Activated T-cell treated with anti-CD3 and anti-CD28 coated beads, Interleukin-2, amount 50 U/mL, for 48 hours (primary cell): ENCODE data around the gene LARP7.
"Not testable (repeated sequence)": the region's sequence is repeated elsewhere in the genome, so short reads cannot be mapped to it uniquely, and the experiment has no call there.

Experiments
- DNase-seq, 2 experiments: peaks; one replicate each; pipeline ENCODE4 v3.0.0-alpha.2; 2020

Gene LARP7

DNA sequence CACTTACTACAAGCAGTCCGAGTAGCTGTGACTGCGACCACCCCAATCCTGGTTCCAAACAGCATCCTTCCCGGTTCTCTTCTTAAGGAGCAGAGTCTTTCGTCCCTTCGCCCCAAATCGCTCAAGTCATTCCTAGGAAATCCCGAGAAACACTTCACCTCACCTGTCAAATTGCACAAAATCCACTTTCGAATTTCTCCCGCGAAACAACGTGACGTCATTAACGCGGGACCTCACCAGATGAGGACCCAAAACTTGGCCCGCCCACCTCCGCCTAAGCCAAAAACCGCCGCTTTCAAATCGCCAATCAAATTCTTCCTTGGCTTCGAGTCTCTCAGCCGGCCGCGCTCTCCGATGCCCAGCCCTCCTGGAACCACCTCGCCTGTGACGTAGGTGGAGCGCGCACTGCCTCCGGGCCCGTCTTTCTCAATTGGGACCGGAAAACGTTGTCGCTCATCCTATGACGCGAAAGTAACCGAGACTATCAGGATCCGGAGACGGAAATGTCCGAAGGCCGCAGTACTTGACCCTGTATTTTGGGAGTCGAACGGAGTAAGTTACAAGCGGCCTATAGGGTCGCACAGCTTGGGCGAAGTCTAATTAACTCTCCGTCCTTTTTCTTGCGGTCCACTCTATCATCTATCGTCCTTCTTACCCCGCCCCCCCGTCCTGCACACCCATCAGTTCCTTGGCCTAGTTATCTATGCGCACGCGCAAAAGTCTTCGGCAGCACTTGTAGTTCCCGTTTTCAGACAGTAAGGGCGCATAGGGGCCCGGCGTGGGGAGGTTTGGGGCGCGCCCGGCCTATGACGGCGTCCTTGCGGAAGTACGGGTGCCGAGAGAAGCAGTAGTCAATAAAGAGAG lies at the start of gene LARP7, which contains the start of gene ZGRF1:
Gene LARP7, plus strand, starts transcription at position 456 of the 864 bp plus-strand sequence. CDS start 7,527 bp downstream, outside the sequence.
Gene ZGRF1, minus strand, starts transcription at position 222 of the 864 bp plus-strand sequence. CDS start 3,733 bp downstream, outside the sequence.
- peak; percentile 98 for DNase-seq

DNA sequence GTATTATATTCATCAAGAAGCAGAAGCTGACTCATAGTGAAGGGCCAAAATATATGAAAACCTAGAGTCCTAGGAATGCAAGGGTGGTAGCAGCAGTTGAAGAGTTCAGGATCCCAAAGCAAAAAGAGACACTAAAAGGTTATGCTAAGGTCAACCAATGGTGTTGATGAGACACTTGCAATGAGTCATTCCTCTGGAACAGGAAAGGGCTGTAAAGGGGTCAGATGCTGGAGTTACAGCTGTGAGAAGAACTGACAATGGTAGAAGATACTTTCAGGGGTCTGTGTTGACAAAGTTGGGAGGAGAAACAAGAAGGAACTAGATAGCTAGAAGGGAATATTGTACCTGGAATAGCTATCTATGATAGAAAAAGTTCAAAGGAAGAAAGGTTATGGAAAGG lies 47.7 kb upstream of the LARP7 start:
- no peak for DNase-seq

DNA sequence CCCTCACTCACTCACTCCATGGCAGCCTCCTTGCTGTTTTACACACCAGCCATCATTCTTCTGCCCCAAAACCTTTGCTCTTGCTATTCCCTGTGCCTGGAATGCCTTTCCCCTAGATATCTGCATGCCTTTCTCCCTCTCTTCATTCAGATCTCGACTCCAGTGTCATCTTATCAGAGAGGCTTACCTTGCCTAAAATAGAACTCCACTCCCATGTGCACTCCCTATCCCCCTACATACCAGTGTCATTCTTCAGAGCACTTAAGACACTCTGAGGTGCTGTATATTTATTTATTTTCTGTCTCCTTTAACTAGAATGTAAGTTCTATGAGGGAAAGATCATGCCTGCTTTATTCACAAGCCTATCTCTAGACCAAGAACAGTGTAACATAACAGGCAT lies 45.4 kb upstream of the LARP7 start:
- DNase-seq: no peak

DNA sequence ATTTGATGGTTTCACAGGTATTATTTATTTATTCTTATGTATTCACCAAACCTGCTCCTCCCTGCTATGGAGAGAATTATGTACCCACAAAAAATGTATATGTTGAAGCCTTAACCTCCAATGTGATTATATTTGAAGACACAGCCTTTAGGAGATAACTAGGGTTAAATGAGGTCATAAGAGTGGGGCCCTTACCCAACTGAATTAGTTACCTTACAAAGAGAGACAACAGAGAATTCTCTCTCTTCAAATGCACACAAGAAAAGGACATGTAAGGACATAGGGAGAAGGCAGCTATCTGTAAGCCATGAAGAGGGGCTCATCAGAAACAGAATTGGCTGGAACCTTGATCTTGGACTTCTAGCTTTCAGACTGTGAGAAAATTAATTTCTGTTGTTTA lies 44.2 kb upstream of the LARP7 start:
- no peak for DNase-seq

DNA sequence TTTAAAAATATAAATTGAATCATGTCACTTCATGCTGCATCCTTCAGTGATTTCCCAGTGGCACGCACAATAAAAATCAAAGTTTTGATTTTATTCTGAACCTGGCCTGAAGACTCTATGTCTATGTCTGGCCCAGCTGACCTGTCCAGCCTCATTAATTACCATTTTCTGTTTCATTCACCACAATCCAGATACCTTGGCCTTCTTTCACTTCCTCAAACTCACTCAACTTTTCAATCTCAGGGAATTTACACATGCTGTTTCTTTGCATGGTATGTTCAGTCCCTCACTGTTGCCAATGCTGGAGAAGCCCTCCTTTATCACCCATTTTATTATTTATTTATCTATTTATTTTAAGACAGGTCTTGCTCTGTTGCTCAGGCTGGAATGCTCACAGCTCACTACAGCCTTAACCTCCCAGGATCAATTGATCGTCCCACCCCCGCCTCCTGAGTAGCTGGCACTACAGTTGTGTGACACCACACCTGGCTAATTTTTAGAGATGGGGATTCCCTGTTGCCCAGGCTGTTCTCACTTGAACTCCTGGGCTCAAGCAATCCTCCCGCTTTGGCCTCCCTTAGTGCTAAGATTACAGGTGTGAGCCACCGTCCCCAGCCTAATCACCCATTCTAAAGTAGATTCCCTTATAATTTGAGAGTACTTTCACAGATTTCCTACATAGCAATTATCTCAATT lies 43.4 kb upstream of the LARP7 start:
- DNase-seq: no peak

DNA sequence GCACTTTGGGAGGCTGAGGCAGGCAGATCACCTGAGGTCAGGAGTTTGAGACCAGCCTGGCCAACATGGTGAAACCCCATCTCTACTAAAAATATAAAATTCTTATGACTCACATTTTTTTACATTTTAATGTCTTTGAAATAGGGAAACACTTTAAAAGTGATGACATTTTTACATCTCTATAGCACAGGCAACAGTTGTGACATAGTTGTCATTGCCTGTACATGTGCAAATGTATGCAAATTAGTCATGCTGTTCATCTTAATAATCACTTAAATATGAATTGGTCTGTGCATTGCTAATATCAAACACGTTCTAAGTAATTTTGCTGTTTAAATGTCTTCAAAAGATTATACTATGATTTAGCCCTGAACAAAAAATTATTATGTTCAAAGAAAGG lies 42.0 kb upstream of the LARP7 start:
- no peak for DNase-seq

DNA sequence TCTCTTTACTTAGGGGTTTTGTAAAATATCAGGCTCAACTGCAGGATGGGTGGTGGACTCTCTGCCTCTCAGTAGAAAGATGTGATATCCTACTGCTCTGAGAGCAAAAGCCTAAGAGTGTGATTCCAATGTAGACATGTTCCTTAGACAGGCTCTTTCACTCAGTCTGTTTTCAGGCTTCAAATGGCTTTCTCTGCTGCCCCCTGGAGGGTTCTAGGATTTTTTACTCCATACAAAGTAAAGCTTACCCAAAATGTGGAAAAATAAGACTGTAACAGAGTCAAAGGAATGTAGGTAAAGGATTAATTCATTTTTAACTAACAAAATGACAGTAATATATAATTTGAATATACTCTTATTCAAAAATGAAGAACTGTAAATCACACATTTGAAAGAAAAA lies 32.4 kb upstream of the LARP7 start:
- DNase-seq: no peak

DNA sequence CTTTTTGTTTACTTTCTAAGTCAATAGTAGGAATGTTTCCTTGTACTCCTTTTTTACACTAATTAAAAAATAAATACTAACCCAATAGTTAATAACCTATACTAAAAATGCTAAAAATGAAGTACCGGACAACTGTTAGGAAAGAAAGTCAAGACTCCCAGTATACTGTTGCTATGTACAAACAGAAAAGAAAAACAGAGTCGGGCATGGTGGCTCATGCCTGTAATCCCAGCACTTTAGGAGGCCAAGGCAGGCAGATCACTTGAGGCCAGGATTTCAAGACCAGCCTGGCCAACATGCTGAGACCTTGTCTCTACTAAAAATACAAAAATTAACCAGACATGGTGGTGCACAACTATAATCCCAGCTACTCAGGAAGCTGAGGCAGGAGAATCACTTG lies 24.1 kb upstream of the LARP7 start:
- DNase-seq: not testable (repeated sequence)

DNA sequence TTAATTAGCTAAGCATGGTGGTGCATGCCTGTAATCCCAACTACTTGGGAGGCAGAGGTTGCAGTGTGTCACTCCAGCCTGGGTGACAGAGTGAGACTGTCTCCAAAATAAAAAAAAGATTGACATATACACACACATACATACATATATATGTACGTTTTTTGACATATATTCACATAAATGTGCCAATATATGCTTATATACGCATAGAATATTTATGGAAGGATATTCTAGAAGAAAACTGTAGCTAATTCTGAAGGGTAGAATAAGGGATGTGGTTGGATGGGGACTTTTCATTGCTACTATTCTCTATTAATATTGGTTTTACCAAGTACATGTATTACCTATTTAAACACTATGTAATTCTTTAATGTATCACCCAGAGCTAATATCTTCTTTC lies 20.0 kb upstream of the LARP7 start:
- DNase-seq: no peak

DNA sequence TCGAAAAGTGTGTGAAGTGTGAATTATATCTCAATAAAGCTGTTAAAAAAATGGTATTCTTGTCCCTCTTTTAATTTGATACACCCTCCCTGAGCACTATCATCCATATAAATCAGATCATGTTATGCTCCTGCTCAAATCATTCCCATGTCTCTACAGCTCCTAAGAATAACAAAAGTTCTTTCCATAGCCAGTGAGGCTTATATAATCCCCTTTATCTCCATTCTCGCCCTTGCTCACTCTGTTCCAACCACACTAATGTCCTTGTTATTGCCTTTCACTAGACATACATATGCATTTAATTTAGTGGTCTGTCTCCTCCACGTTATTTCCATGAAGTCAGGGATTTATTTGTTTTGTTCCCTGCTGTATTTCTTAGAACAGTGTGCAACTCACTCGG lies 10.7 kb upstream of the LARP7 start:
- no peak for DNase-seq

DNA sequence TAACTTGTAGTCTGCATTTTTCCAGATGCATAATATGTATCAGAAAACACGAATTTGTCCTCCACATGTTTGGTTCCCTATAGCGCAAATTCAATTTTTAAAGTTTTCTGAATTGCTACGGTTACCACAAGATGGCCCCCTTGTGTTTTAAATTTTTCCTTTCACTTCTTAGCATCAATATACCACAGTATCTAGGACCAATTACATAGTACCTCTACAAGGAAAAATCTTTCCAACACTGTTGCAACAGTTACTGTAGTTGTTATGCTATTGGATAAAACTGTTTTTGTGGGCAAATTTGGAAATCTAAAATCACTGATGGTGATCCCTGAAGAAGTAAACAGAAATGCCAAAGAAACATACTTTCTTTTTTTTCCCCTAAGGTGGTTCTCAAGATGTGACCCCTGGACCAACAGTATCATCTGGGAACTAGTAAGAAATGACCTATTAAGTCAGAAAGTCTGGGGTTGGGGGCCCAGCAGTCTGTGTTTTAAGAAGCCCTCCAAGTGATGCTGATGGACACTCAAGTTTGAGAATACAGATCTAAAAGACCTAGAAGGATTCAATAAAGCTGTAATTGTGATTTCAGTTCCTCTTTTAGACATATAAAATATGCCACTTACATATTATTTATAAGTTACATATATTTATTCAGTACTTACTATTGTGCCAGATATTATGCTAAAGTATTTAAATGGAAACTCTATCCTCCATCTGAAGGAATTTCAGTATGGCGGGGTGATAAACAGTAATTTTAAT lies 3.3 kb upstream of the LARP7 start:
- no peak for DNase-seq

DNA sequence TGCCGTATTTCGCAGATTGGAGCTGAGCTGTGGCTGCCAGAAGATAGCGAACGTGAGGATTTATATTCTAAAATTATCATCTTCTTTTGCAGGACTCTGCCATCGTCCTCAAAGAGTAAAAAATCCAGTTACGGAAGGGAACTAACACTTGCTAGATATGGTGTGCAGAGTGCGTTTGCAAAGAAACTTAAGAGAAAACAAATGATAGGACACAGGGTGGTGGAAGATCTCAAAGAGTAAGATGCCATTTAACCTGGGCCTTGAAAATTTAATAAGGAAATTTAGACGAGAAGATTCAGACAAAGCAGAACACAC lies 566 bp downstream of the LARP7 start:
- DNase-seq: no peak

DNA sequence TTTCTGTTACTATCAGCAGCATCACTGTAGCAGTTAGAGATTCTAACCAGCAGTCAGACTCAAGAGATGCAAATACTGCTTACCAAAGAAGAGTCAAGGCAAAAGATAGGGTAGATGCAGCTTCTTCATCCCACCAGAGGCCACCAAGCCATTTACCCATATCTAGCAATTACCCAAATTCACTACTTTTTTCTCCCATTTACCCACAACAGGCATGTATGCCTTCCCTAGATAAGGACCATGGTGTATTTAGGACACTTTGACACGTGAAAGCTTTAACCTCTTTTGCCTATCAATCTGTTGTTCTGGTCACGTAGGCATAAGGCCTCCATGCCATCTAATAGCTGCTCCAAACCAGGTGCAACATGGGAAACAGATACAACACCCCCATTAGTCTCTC lies 5.6 kb downstream of the LARP7 start:
- no peak for DNase-seq

DNA sequence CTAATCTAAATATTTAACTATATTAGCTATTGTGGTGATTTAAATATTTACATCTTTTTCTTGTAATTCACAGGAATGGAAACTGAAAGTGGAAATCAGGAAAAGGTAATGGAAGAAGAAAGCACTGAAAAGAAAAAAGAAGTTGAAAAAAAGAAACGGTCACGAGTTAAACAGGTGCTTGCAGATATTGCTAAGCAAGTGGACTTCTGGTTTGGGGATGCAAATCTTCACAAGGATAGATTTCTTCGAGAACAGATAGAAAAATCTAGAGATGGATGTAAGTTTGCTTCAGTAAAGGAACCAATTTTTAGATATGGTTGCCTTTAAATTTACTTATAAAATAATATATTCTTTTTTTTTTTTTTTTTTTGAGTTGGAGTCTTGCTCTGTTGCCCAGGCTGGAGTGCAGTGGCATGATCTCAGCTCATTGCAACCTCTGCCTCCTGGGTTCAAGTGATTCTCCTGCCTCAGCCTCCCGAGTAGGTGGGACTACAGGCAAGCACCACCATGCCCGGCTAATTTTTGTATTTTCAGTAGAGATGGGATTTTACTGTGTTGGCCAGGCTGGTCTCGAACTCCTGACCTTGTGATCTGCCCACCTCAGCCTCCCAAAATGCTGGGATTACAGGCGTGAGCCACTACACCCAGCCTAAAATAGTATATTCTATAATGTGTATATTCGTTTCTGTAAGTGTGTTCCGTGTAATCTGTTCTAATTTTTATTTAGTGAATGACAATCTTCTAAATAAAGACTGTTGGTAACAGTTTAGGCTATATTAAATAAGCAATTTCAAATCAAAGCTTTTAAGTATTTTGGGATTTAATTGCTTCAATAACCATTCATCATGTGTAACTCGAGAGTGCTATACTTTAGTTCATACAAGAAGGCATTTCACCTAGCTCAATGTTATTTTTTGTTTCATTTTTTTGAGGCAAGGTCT lies 7.9 kb downstream of the LARP7 start:
- not testable (repeated sequence) for DNase-seq

DNA sequence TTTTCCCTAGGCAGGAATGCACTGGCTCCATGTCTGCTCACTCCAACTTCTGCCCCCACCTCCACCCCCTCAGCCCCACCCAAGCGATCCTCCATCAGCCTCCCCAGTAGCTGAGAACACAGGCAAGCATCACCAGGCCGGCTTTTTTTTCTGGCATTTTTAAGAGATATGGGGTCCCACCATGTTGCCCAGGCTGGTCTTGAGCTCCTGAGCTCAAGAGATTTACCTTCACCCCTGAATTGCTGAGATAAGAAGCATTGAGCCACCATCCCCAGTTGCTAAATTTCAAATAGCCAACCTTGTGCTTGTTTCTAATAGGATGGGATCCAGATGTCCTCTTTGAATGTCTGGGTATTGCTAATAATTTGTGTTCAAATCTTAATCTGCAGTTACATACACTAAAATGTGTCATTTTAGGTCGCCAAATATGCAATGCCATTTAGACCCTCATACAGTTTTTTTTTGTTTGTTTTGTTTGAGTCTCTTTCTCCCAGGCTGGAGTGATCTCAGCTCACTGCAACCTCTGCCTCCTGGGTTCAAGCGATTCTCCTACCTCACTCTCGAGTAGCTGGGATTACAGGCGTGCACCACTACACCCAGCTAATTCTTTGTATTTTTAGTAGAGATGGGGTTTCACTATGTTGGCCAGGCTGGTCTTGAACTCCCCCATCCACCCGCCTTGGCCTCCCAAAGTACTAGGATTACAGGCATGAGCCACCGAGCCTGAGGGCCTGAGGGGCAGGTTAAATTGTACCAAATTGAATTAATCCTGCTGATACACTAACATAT lies 8.8 kb downstream of the LARP7 start:
- no peak for DNase-seq

DNA sequence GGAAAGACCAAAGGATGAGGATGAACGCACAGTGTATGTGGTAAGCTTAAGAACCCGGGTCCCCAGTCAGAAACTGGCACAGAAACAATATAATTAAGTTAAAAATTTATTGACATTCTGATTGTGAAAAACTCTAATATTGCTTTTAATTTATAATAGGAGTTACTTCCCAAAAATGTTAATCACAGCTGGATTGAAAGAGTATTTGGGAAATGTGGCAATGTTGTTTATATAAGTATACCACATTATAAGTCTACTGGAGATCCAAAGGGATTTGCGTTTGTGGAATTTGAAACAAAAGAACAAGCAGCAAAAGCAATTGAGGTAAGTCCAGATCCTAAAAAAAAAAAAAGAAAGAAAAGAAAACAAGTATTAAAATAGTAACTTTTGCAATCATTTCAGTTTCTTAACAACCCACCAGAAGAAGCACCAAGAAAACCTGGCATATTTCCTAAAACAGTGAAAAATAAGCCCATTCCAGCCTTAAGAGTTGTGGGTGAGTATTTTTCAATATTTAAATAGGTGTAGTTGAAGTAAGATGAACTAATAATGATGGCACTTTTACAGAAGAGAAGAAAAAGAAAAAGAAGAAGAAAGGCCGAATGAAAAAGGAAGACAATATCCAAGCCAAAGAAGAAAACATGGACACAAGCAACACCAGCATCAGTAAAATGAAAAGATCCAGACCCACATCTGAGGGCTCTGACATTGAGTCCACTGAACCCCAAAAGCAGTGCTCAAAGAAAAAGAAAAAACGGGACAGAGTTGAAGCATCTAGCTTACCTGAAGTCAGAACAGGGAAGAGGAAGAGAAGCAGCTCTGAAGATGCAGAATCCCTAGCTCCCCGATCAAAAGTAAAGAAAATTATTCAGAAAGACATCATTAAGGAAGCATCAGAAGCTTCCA lies 9.9 kb downstream of the LARP7 start:
- DNase-seq: no peak

DNA sequence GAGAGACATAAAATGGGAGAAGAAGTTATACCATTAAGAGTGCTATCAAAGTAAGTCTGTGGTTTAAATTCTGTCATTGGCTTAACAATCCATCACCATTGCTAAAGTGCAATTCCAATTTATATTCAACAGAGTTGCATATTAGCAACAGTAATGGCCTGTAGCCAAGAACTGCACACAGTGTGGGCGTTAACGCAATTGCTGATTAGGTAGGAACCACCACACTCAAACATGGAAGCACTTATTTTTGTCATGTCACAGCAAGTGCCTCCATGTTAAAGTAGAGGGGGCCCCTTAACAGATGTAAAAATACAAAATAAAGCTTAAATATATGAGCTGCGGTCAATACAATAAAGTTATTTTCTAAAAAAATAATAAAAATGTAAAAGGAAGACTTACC lies 10.8 kb downstream of the LARP7 start:
- no peak for DNase-seq

DNA sequence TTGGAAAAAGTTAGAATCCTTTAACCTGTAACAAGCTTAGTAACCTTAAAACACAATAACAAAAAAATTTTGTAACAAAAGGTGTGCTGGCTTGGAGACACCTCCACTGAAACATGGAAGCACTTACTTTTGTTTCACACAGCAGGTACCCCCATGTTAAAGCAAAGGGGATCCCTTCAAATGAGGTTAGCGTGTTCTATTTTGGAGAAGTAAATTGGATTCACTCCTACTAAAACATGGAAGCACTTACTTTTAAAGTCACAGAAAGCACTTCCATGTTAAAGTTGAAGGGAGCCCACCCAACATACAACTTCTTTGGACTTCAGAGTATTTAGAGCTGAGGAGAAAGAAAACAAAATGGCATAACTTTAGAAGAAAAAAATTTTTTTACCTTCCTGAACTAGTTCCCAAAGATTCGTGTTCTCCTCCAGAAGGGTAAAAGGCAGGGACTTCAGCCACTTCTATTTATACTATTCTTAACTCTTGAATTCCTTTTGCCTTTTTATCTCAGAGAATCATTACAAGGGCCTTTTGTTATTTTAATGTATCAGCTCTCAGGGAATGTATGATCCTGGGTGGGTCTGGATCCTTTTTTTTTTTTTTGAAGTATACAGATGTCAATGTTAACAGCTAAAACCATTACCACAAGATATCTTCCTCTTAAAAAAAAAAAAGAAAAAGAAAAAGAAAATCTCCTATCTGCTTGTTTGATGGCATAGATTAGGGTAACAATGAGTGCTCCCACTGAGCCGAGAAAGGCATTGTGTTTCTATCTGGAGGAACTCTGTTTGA lies 11.5 kb downstream of the LARP7 start:
- no peak for DNase-seq

DNA sequence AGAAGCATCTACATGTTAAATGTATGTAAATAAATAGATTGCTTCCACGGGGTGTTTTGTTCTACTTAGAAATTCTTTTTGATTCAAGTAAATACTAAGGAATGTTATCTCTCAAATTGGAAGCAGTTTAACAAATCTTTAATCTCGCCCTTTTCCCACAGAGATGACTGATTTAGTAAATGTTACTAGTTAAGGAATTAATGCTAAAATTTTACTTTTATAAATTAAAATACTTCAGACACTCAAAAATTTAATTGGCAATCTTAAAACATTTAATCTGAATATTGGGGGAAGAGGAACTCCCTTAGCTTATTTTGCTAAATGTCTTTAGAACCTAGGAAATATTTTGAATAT lies 12.1 kb downstream of the LARP7 start:
- no peak for DNase-seq

DNA sequence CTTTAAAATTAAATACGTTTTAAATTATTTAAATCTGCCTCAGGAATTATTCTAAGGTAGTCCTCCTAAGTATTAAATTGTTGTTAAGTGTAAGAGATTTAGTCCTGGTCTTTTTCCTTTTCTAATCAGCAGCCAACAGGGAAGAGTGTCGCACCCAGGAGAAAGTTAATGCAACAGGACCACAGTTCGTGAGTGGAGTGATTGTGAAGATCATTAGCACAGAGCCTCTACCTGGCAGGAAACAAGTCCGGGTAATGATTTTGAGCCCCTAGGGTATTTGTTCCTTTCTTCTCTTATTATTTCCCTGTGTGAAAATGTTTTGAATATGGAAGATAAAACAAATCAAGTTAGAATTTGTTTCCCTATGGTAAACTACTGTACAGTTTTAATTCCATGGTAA lies 13.4 kb downstream of the LARP7 start:
- DNase-seq: no peak
